Measurements from ENCODE around the gene PPP1R3E. TPM values are rescaled to one million over a fixed set of nuclear protein-coding genes. Genes with fewer than 3 reads are reported as not detected.

PPP1R3E gene
- polyA plus RNA-seq, 4 donors, result 22.5 to 31.7 (median 25.0) TPM

DNA sequence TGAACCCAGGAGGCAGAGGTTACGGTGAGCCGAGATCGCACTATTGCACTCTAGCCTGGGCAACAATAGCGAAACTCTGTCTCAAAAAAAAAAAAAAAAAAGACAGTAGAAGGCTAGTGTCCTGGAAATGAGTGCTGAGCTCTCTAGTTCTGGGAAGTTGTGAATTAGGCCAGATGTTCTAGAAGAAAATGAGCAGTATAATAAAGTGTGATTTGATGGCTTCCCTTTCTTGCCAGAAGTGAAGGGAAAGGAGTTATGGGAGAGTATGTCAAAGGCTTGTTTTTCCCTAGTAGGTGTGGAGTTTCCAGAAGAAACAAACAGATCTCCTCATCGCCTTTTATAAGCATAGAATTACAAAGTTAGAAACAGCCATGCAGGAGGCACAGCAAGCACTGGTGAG, 44.4 kb downstream of the PPP1R3E start:
- DNase-seq (ENCODE audit: low read depth in 4 of 4, low spot score in 3 of 4), result no peak

DNA sequence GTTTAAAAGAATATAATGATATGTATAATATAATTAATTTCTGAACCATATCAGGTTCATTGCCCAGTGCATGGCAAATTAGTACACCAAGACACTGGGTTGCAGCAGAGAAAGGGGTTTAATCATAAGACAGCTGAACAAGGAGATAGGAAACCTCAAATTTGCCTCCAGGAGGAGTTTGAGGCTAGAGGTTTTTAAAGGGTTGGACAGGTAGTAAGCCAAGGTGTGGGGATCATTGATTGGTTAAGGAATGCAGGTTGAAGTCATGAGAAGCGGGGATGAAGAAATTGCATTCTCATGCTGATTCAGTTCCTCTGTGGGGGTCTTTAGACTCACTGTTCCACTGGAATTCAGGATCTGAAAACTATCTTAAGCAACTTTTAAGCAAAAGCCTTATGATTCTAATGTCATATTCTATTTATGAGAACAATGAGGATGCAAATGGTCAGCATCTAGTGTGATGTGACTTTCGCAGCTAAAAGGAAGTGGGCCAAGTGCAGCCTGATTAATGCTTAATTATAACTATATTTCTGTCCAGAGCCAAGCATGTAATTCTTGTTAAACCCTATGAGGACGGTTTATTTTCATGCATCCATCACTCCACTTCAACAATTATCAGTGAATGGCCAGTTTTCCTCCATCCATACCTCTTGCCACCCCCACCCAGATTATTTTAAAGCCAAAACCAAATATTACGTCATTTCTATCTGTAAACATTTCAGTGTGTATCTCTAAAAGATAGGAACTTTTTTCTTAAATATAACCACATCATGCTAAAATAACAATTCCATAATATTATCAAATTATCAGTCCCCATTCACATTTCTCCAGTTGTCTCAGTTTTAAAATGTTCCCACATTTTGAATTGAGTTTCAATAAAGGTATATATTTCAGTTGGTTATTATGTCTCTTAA, 50.0 kb downstream of the PPP1R3E start:
- DNase-seq (ENCODE audit: low read depth in 4 of 4, low spot score in 3 of 4), result no peak

- DNase-seq (ENCODE audit: low read depth in 4 of 4, low spot score in 3 of 4), result no peak
Observed at GRCh38 chr14:23252006-23252405, 50.7 kb downstream of the PPP1R3E start.

GRCh38 chr14:23249824-23250223, 52.8 kb downstream of the PPP1R3E start:
- DNase-seq (ENCODE audit: low read depth in 4 of 4, low spot score in 3 of 4), result no peak

- DNase-seq (ENCODE audit: low read depth in 4 of 4, low spot score in 3 of 4), result no peak
Observed at GRCh38 chr14:23248601-23249000, 54.1 kb downstream of the PPP1R3E start.

Other genes starting within 250 kb of the PPP1R3E start
- gene CDH24, start 245.3 kb downstream of the PPP1R3E start, polyA plus RNA-seq (ENCODE audit: insufficient read length in 4 of 4), result 10 to 100 TPM; 20.4 to 24.9 (median 21.1) TPM
- gene ACIN1, start 207.7 kb downstream of the PPP1R3E start, polyA plus RNA-seq (ENCODE audit: insufficient read length in 4 of 4), result 100 to 1,000 TPM; 218 to 267 (median 225) TPM
- 10 to 100 TPM; 79.9 to 87.9 (median 84.4) TPM for gene C14orf119, start 207.4 kb downstream of the PPP1R3E start, polyA plus RNA-seq (ENCODE audit: insufficient read length in 4 of 4)
- gene CIROP, start 197.9 kb downstream of the PPP1R3E start, polyA plus RNA-seq (ENCODE audit: insufficient read length in 4 of 4), result under 1 TPM in 1 of 4 donors, not detected in 3; 0.04 TPM
- gene CEBPE, start 183.6 kb downstream of the PPP1R3E start, polyA plus RNA-seq (ENCODE audit: insufficient read length in 4 of 4), result under 1 TPM in 3 of 4 donors, not detected in 1; 0.13 to 0.32 (median 0.18) TPM
- 100 to 1,000 TPM in 1 of 4 donors, 10 to 100 TPM in 3; 88.7 to 100 (median 95.3) TPM for gene SLC7A8, start 119.2 kb downstream of the PPP1R3E start, polyA plus RNA-seq (ENCODE audit: insufficient read length in 4 of 4)
- 1 to 10 TPM; 1.1 to 1.8 (median 1.5) TPM for gene RNF212B, start 64.9 kb downstream of the PPP1R3E start, polyA plus RNA-seq (ENCODE audit: insufficient read length in 4 of 4)
- 10 to 100 TPM; 27.5 to 30.6 (median 28.2) TPM for gene HOMEZ, start 16.7 kb downstream of the PPP1R3E start, polyA plus RNA-seq (ENCODE audit: insufficient read length in 4 of 4)
- 10 to 100 TPM; 40.1 to 43.1 (median 40.9) TPM for gene BCL2L2, start 4.0 kb upstream of the PPP1R3E start, polyA plus RNA-seq (ENCODE audit: insufficient read length in 4 of 4)
- gene PABPN1, start 18.6 kb upstream of the PPP1R3E start, polyA plus RNA-seq (ENCODE audit: insufficient read length in 4 of 4), result 100 to 1,000 TPM; 243 to 268 (median 257) TPM
- 10 to 100 TPM; 56.7 to 74.4 (median 61.3) TPM for gene SLC22A17, start 50.0 kb upstream of the PPP1R3E start, polyA plus RNA-seq (ENCODE audit: insufficient read length in 4 of 4)
- gene EFS, start 62.3 kb upstream of the PPP1R3E start, polyA plus RNA-seq (ENCODE audit: insufficient read length in 4 of 4), result 10 to 100 TPM; 36.6 to 53.0 (median 40.1) TPM
- not detected for gene IL25, start 70.0 kb upstream of the PPP1R3E start, polyA plus RNA-seq (ENCODE audit: insufficient read length in 4 of 4)
- gene CMTM5, start 74.2 kb upstream of the PPP1R3E start, polyA plus RNA-seq (ENCODE audit: insufficient read length in 4 of 4), result 1 to 10 TPM; 2.0 to 3.3 (median 2.9) TPM
- under 1 TPM; 0.17 to 0.24 (median 0.22) TPM for gene MYH6, start 105.4 kb upstream of the PPP1R3E start, polyA plus RNA-seq (ENCODE audit: insufficient read length in 4 of 4)
- gene MYH7, start 132.8 kb upstream of the PPP1R3E start, polyA plus RNA-seq (ENCODE audit: insufficient read length in 4 of 4), result under 1 TPM; 0.19 to 0.32 (median 0.24) TPM
- 10 to 100 TPM; 62.3 to 67.5 (median 64.8) TPM for gene NGDN, start 166.8 kb upstream of the PPP1R3E start, polyA plus RNA-seq (ENCODE audit: insufficient read length in 4 of 4)
- 1 to 10 TPM; 6.7 to 7.8 (median 6.9) TPM for gene ZFHX2, start 248.9 kb upstream of the PPP1R3E start, polyA plus RNA-seq (ENCODE audit: insufficient read length in 4 of 4)